ENCODE measurements around the gene GPNMB. TPM values are rescaled to one million over a fixed set of nuclear protein-coding genes. Genes with fewer than 3 reads are reported as not detected.

Gene GPNMB
- total RNA-seq, 1 experiment from 2014 or later: 11.8 TPM

GRCh38 chr7:23292623-23293022 lies 46.0 kb downstream of the GPNMB start:
- Histone ChIP-seq H3K4me3 (ENCODE audit: low read length) (no peak overlapping the region), H3K9me3 (ENCODE audit: low read length) (no peaks in the 10 kb centered on the region), H3K36me3 (ENCODE audit: insufficient read depth, low read length) (no peaks in the 10 kb centered on the region), H3K27me3 (ENCODE audit: low read length) (no peaks in the 10 kb centered on the region), H3K27ac (ENCODE audit: low read length) (no peak overlapping the region), H2AFZ (ENCODE audit: low read length) (no peak overlapping the region), H3K4me2 (ENCODE audit: low read depth, low read length, poor library complexity, severe bottlenecking) (no peak overlapping the region), H4K20me1 (ENCODE audit: insufficient read depth, low read depth, low read length) (no peaks in the 10 kb centered on the region), H3K79me2 (ENCODE audit: low read length) (no peaks in the 10 kb centered on the region), H3K9me2 (replicated peaks; ENCODE audit: insufficient read depth, low read length) (no peaks in the 10 kb centered on the region), H3K9ac (ENCODE audit: low read length) (no peak overlapping the region), H3K4me1 (ENCODE audit: low read length) (no peaks in the 10 kb centered on the region)
- peak; percentile 26 for DNase-seq

GRCh38 chr7:23293500-23294073 lies 47.0 kb downstream of the GPNMB start:
- no peak overlapping the region for H3K4me2 ChIP-seq (ENCODE audit: low read depth, low read length, poor library complexity, severe bottlenecking)
- no peak overlapping the region for H3K27ac ChIP-seq (ENCODE audit: low read length)
- H3K4me3 ChIP-seq (ENCODE audit: low read length): no peak overlapping the region
- H3K27me3 ChIP-seq (ENCODE audit: low read length): no peaks in the 10 kb centered on the region
- H3K79me2 ChIP-seq (ENCODE audit: low read length): no peaks in the 10 kb centered on the region
- no peak overlapping the region for H2AFZ ChIP-seq (ENCODE audit: low read length)
- H3K9ac ChIP-seq (ENCODE audit: low read length): no peak overlapping the region
- no peaks in the 10 kb centered on the region for H3K9me3 ChIP-seq (ENCODE audit: low read length)
- DNase-seq: peak; percentile 34
- H3K36me3 ChIP-seq (ENCODE audit: insufficient read depth, low read length): no peaks in the 10 kb centered on the region
- H3K4me1 ChIP-seq (ENCODE audit: low read length): peaks cover under 1% of the 10 kb centered on the region
- no peaks in the 10 kb centered on the region for H4K20me1 ChIP-seq (ENCODE audit: insufficient read depth, low read depth, low read length)
- H3K9me2 ChIP-seq (replicated peaks; ENCODE audit: insufficient read depth, low read length): no peaks in the 10 kb centered on the region

- no peak overlapping the region for H3K4me2 ChIP-seq (ENCODE audit: low read depth, low read length, poor library complexity, severe bottlenecking)
- peaks cover 6% of the 10 kb centered on the region for H3K79me2 ChIP-seq (ENCODE audit: low read length)
- no peak overlapping the region for H3K27ac ChIP-seq (ENCODE audit: low read length)
Measured at GRCh38 chr7:23294549-23295400, 48.2 kb downstream of the GPNMB start.

GRCh38 chr7:23295401-23295697 lies 48.8 kb downstream of the GPNMB start:
- Histone ChIP-seq H3K4me1 (ENCODE audit: low read length) (peaks cover 7% of the 10 kb centered on the region), H2AFZ (ENCODE audit: low read length) (no peak overlapping the region), H3K27me3 (ENCODE audit: low read length) (no peaks in the 10 kb centered on the region), H3K4me2 (ENCODE audit: low read depth, low read length, poor library complexity, severe bottlenecking) (no peak overlapping the region), H3K36me3 (ENCODE audit: insufficient read depth, low read length) (no peaks in the 10 kb centered on the region), H4K20me1 (ENCODE audit: insufficient read depth, low read depth, low read length) (peaks cover 5% of the 10 kb centered on the region; the same call in 1 of the 2 replicates), H3K9me3 (ENCODE audit: low read length) (no peaks in the 10 kb centered on the region), H3K27ac (ENCODE audit: low read length) (no peak overlapping the region), H3K79me2 (ENCODE audit: low read length) (peaks cover 12% of the 10 kb centered on the region), H3K4me3 (ENCODE audit: low read length) (no peak overlapping the region), H3K9me2 (replicated peaks; ENCODE audit: insufficient read depth, low read length) (no peaks in the 10 kb centered on the region), H3K9ac (ENCODE audit: low read length) (no peak overlapping the region)
- no peak for DNase-seq

More at GRCh38 chr7:23294549-23295400, 48.2 kb downstream of the GPNMB start:
- Histone ChIP-seq H4K20me1 (ENCODE audit: insufficient read depth, low read depth, low read length) (no peaks in the 10 kb centered on the region), H2AFZ (ENCODE audit: low read length) (no peak overlapping the region), H3K9me3 (ENCODE audit: low read length) (no peaks in the 10 kb centered on the region), H3K9ac (ENCODE audit: low read length) (no peak overlapping the region), H3K4me3 (ENCODE audit: low read length) (no peak overlapping the region), H3K27me3 (ENCODE audit: low read length) (no peaks in the 10 kb centered on the region), H3K36me3 (ENCODE audit: insufficient read depth, low read length) (no peaks in the 10 kb centered on the region), H3K4me1 (ENCODE audit: low read length) (peaks cover 5% of the 10 kb centered on the region), H3K9me2 (replicated peaks; ENCODE audit: insufficient read depth, low read length) (no peaks in the 10 kb centered on the region)
- DNase-seq: peak; percentile 37

GRCh38 chr7:23298141-23298881 lies 51.7 kb downstream of the GPNMB start:
- no peaks in the 10 kb centered on the region for H3K9me2 ChIP-seq (replicated peaks; ENCODE audit: insufficient read depth, low read length)
- peak overlapping the region; percentile 68 for H3K9ac ChIP-seq (ENCODE audit: low read length)
- H3K4me3 ChIP-seq (ENCODE audit: low read length): peak overlapping the region; percentile 72
- peak overlapping the region; percentile 83 for H2AFZ ChIP-seq (ENCODE audit: low read length)
- peak overlapping the region; percentile 58 for H3K27ac ChIP-seq (ENCODE audit: low read length)
- no peaks in the 10 kb centered on the region for H3K27me3 ChIP-seq (ENCODE audit: low read length)
- H4K20me1 ChIP-seq (ENCODE audit: insufficient read depth, low read depth, low read length): peaks cover 10% of the 10 kb centered on the region; the same call in 1 of the 2 replicates
- peak overlapping the region; percentile 69 for H3K4me2 ChIP-seq (ENCODE audit: low read depth, low read length, poor library complexity, severe bottlenecking)
- no peak for DNase-seq
- peaks cover 8% of the 10 kb centered on the region; the same call in 1 of the 2 replicates for H3K36me3 ChIP-seq (ENCODE audit: insufficient read depth, low read length)
- peaks cover 39% of the 10 kb centered on the region for H3K79me2 ChIP-seq (ENCODE audit: low read length)
- peaks cover 18% of the 10 kb centered on the region for H3K4me1 ChIP-seq (ENCODE audit: low read length)
- H3K9me3 ChIP-seq (ENCODE audit: low read length): no peaks in the 10 kb centered on the region

GRCh38 chr7:23298885-23299769 lies 52.6 kb downstream of the GPNMB start, which contains the start of gene MALSU1:
MALSU1 (plus strand) TSS chr7:23299339; CDS start chr7:23299353, 14 bp downstream.
- peaks cover 8% of the 10 kb centered on the region; the same call in 1 of the 2 replicates for H3K36me3 ChIP-seq (ENCODE audit: insufficient read depth, low read length)
- H3K9me2 ChIP-seq (replicated peaks; ENCODE audit: insufficient read depth, low read length): no peaks in the 10 kb centered on the region
- peak within 1 kb of the TSS; percentile 58 for H3K27ac ChIP-seq (ENCODE audit: low read length)
- peak; percentile 100 for DNase-seq
- H3K79me2 ChIP-seq (ENCODE audit: low read length): peaks cover 47% of the 10 kb centered on the region
- no peaks in the 10 kb centered on the region for H3K9me3 ChIP-seq (ENCODE audit: low read length)
- H3K4me2 ChIP-seq (ENCODE audit: low read depth, low read length, poor library complexity, severe bottlenecking): peak within 1 kb of the TSS; percentile 69
- H3K27me3 ChIP-seq (ENCODE audit: low read length): no peaks in the 10 kb centered on the region
- H3K4me3 ChIP-seq (ENCODE audit: low read length): peak within 1 kb of the TSS; percentile 72
- H2AFZ ChIP-seq (ENCODE audit: low read length): peak within 1 kb of the TSS; percentile 83
- H3K4me1 ChIP-seq (ENCODE audit: low read length): peaks cover 18% of the 10 kb centered on the region
- peaks cover 10% of the 10 kb centered on the region; the same call in 1 of the 2 replicates for H4K20me1 ChIP-seq (ENCODE audit: insufficient read depth, low read depth, low read length)
- peak within 1 kb of the TSS; percentile 92 for H3K9ac ChIP-seq (ENCODE audit: low read length)

GRCh38 chr7:23299770-23300300 lies 53.3 kb downstream of the GPNMB start:
- Histone ChIP-seq H3K4me1 (ENCODE audit: low read length) (peaks cover 18% of the 10 kb centered on the region), H2AFZ (ENCODE audit: low read length) (no peak overlapping the region), H3K27me3 (ENCODE audit: low read length) (no peaks in the 10 kb centered on the region), H3K79me2 (ENCODE audit: low read length) (peaks cover 54% of the 10 kb centered on the region), H3K9me2 (replicated peaks; ENCODE audit: insufficient read depth, low read length) (no peaks in the 10 kb centered on the region), H4K20me1 (ENCODE audit: insufficient read depth, low read depth, low read length) (peaks cover 10% of the 10 kb centered on the region; the same call in 1 of the 2 replicates), H3K27ac (ENCODE audit: low read length) (peak overlapping the region; percentile 12; the same call in 1 of the 2 replicates), H3K4me2 (ENCODE audit: low read depth, low read length, poor library complexity, severe bottlenecking) (peak overlapping the region; percentile 69), H3K9me3 (ENCODE audit: low read length) (no peaks in the 10 kb centered on the region), H3K4me3 (ENCODE audit: low read length) (peak overlapping the region; percentile 72), H3K36me3 (ENCODE audit: insufficient read depth, low read length) (peaks cover 9% of the 10 kb centered on the region; the same call in 1 of the 2 replicates), H3K9ac (ENCODE audit: low read length) (peak overlapping the region; percentile 92)
- peak; percentile 64 for DNase-seq
